Ovary (tissue), 9 donors: Measurements from ENCODE around the gene GUCY1A1. TPM values are rescaled to one million over a fixed set of nuclear protein-coding genes. Genes with fewer than 3 reads are reported as not detected.

ENCODE experiments used
- DNase-seq, 5 donors: peaks; one replicate each; pipeline ENCODE4 v3.0.0-alpha.2; 2019 to 2020
- H3K27ac ChIP-seq, 2 donors: fragments of 200-600 bp; one replicate each; pipeline versions ENCODE4 v1.5.1 to v1.8.0; 2019 to 2022
- H3K27me3 ChIP-seq: fragments of 200-600 bp; one replicate; pipeline ENCODE4 v1.8.0; 2022
- H3K36me3 ChIP-seq: fragments of 200-600 bp; sonication (generic); one replicate; pipeline ENCODE4 v1.5.1; 2019
- H3K4me1 ChIP-seq: one replicate; pipeline ENCODE4 v1.8.1; 2013; ENCODE audit warnings: mild to moderate bottlenecking, moderate library complexity; ENCODE audit not compliant: insufficient read depth
- H3K4me3 ChIP-seq: fragments of 200-600 bp; sonication (generic); one replicate; pipeline ENCODE4 v1.5.1; 2017
- H3K9me3 ChIP-seq, 2 donors: fragments of 200-600 bp in 1 of 2; sonication (generic) in 1 of 2; one replicate each; pipeline versions ENCODE4 v1.5.1 to v1.8.1; 2013 to 2019; ENCODE audit warnings: mild to moderate bottlenecking in 1 of 2, moderate library complexity in 1 of 2
- CTCF ChIP-seq, 3 donors: fragments of 450-650 bp in 2 of 3; fragments of 200-600 bp in 1 of 3; IDR thresholded peaks; one replicate each; pipeline versions ENCODE4 v1.5.1 to v1.8.0; 2016 to 2022; ENCODE audit warnings: antibody characterized with exemption in 3 of 3, mild to moderate bottlenecking in 1 of 3
- EP300 ChIP-seq: sonication (generic); formaldehyde crosslinking; IDR thresholded peaks from one replicate; pipeline ENCODE4 v1.6.1; 2017; ENCODE audit warnings: antibody characterized with exemption
- POLR2A ChIP-seq: fragments of 450-650 bp; IDR thresholded peaks from one replicate; pipeline ENCODE4 v1.6.1; 2017; ENCODE audit warnings: antibody characterized with exemption, mild to moderate bottlenecking, moderate library complexity
- WGBS, 3 donors: extraction: QIAGEN DNeasy Blood & Tissue Kit in 1 of 3; methylation state at CpG; one replicate each; pipeline versions ENCODE4 v1.1.5 to v1.1.7; 2013 to 2017; 5-methylcytosine and 5-hydroxymethylcytosine counted together
- intact Hi-C, 4 donors: fragments of 100-400 bp; cut with DNase I; formaldehyde crosslinking; loops; one replicate each; pipeline versions ENCODE4 v1.11.0 to v1.15.1; 2022 to 2023
- polyA plus RNA-seq, 2 donors: library from polyadenylated mRNA; stranded (reverse); fragments of 200-250 nt in 1 of 2; fragments of 350-450 nt in 1 of 2; fragmentation: Illumina TruSeq in 1 of 2; extraction: RNeasy Lipid Tissue Mini Kit (QIAGEN cat#74804) in 1 of 2; gene quantifications; one replicate each; pipeline ENCODE4 v1.2.3, GENCODE V29; 2013 to 2014
- total RNA-seq, 7 donors: library from RNA; depleted of rRNA in 2 of 7; stranded (reverse); fragments of >200 nt in 2 of 7; fragmentation: NEBNext Ultra II Directional in 3 of 7; extraction: Animal tissue kit (Norgen Biotek cat#: 25700) in 3 of 7; gene quantifications; one replicate each; pipeline versions ENCODE4 v1.1.0 to v1.2.4, GENCODE V29; 2016 to 2023
- donor health status: DM: no; HTN: no; CAD: no; lungs with moderate emphysema.
- donor health status: DM: no; HTN: no; CAD: no.
- donor health status: Bipolar disorder and iron deficiency.
- donor health status: DM: yes; HTN: yes; CAD: no.
- donor health status: DM: no; HTN: no; CAD: no.
- donor health status: DM: yes; HTN: yes; CAD: no.

Gene GUCY1A1
- total and polyA plus RNA-seq, 9 donors: 3.0 to 26.9 (median 6.4) TPM

GRCh38 chr4:155745984-155746383 is 79.3 kb downstream of the GUCY1A1 start:
- intact Hi-C loops: no loop called here
- no peak overlapping the region for H3K4me3 ChIP-seq
- H3K9me3 ChIP-seq: no peaks in the 10 kb centered on the region
- TF ChIP-seq POLR2A (no peak), CTCF (IDR thresholded peaks at IDR 0.05) (no peak), EP300 (no peak)
- H3K27ac ChIP-seq: no peak overlapping the region
- peaks cover 1% of the 10 kb centered on the region for H3K4me1 ChIP-seq
- 67 to 82% (median 75%) methylated on average over 5 of the region's 5 CpGs for WGBS, 3 donors
- DNase-seq: no peak
- no peaks in the 10 kb centered on the region for H3K36me3 ChIP-seq
- no peaks in the 10 kb centered on the region for H3K27me3 ChIP-seq

GRCh38 chr4:155748039-155748438 is 81.4 kb downstream of the GUCY1A1 start:
- no peak for DNase-seq
- 79 to 88% (median 82%) methylated on average over 2 of the region's 2 CpGs for whole genome bisulfite sequencing, 3 donors
- H3K27ac ChIP-seq: no peak overlapping the region
- H3K4me3 ChIP-seq: no peak overlapping the region
- intact Hi-C loops: no loop called here
- H3K27me3 ChIP-seq: no peaks in the 10 kb centered on the region
- H3K36me3 ChIP-seq: no peaks in the 10 kb centered on the region
- TF ChIP-seq POLR2A (no peak), EP300 (no peak), CTCF (IDR thresholded peaks at IDR 0.05) (no peak)
- H3K9me3 ChIP-seq: no peaks in the 10 kb centered on the region
- H3K4me1 ChIP-seq: peaks cover 1% of the 10 kb centered on the region

GRCh38 chr4:155749041-155749440 is 82.4 kb downstream of the GUCY1A1 start:
- Histone ChIP-seq H3K4me1 (peaks cover 1% of the 10 kb centered on the region), H3K27me3 (no peaks in the 10 kb centered on the region), H3K27ac (no peak overlapping the region), H3K36me3 (no peaks in the 10 kb centered on the region), H3K9me3 (no peaks in the 10 kb centered on the region), H3K4me3 (no peak overlapping the region)
- 76 to 94% (median 92%) methylated on average over 5 of the region's 5 CpGs for WGBS, 3 donors
- intact Hi-C loops: no loop called here
- no peak for DNase-seq
- TF ChIP-seq EP300: no peak
- no peak for TF ChIP-seq CTCF (IDR thresholded peaks at IDR 0.05)
- no peak for TF ChIP-seq POLR2A

GRCh38 chr4:155751569-155751968 is 84.9 kb downstream of the GUCY1A1 start:
- 64 to 70% (median 65%) methylated on average over 5 of the region's 5 CpGs for WGBS, 3 donors
- Histone ChIP-seq H3K27ac (no peak overlapping the region), H3K27me3 (no peaks in the 10 kb centered on the region), H3K4me3 (no peak overlapping the region), H3K9me3 (no peaks in the 10 kb centered on the region), H3K4me1 (peaks cover 1% of the 10 kb centered on the region), H3K36me3 (no peaks in the 10 kb centered on the region)
- intact Hi-C loops: loop anchor here in 1 of 4 donors (10.0 kb wide), 1 partner anchor 57 kb away; no protein-coding TSS in a partner anchor
- TF ChIP-seq CTCF (IDR thresholded peaks at IDR 0.05): no peak
- no peak for DNase-seq
